K562 (cell line): ENCODE data around the gene BCO2. TPM values are rescaled to one million over a fixed set of nuclear protein-coding genes. Genes with fewer than 3 reads are reported as not detected.

Experiments used
- ATAC-seq: fragments of 200-7000 bp; cut with Tn5 transposase; 3 replicates; pipeline ENCODE4 v1.9.1; 2020; ENCODE audit warnings: moderate library complexity
- BruUV-seq: library from RNA; stranded (reverse); fragments of 400-500 nt; replicated peaks from 2 replicates; lab custom pipeline; 2021; lab: Mats Ljungman, UMichigan
- CTCF ChIA-PET: fragments of 300-600 bp; formaldehyde crosslinking; extraction: SDS; loops from one replicate; lab custom pipeline; 2021; ENCODE audit warnings: low intra/inter-chr PET ratio; lab: Yijun Ruan, JAX
- POLR2A ChIA-PET: fragments of 300-600, 350-650 bp; sonication (Branson Sonifier 250); formaldehyde crosslinking; extraction: SDS; loops from one replicate; lab custom pipeline; 2021; ENCODE audit warnings: antibody characterized with exemption, inconsistent platforms; lab: Yijun Ruan, JAX
- DNase-seq, 4 experiments: peaks; one replicate each; pipeline versions ENCODE4 v3.0.0 to v3.0.0-alpha.2; 2011 to 2018; ENCODE audit warnings: low spot score in 3 of 4, mixed read lengths in 3 of 4; ENCODE audit errors: extremely low read depth in 1 of 4
- FAIRE-seq: peaks from 2 replicates; lab custom pipeline; 2011; peaks lifted over from hg19 to GRCh38; lab: Jason Lieb, UNC
- H2AFZ ChIP-seq: 2 replicates; pipeline ENCODE4 v1.6.0; 2011; ENCODE audit warnings: low read depth, low read length, control low read depth, inconsistent platforms
- H3K27ac ChIP-seq: fragments of 200-600 bp; 3 replicates; pipeline ENCODE4 v1.8.0; 2011; ENCODE audit warnings: low read depth, mild to moderate bottlenecking, control low read depth, inconsistent platforms, low read length, moderate library complexity, mixed read lengths; ENCODE audit errors: extremely low read depth
- H3K27me3 ChIP-seq, 2 experiments: fragments of 300-600 bp in 1 of 2; 2 replicates in 1 of 2; 3 replicates in 1 of 2; pipeline versions ENCODE4 v1.6.0 to v1.8.0; 2011; ENCODE audit warnings: inconsistent platforms in 2 of 2, low read length in 2 of 2, mild to moderate bottlenecking in 1 of 2, mixed read lengths in 1 of 2, moderate library complexity in 1 of 2; ENCODE audit not compliant: control insufficient read depth in 2 of 2, insufficient read depth in 2 of 2
- H3K36me3 ChIP-seq: fragments of 300-600 bp; 3 replicates; pipeline ENCODE4 v1.8.0; 2011; ENCODE audit warnings: mild to moderate bottlenecking, low read length, inconsistent platforms; ENCODE audit not compliant: control insufficient read depth, insufficient read depth
- H3K4me1 ChIP-seq, 2 experiments: fragments of 200-600 bp in 1 of 2; replicated peaks in 1 of 2; 2 replicates in 1 of 2; 3 replicates in 1 of 2; pipeline versions ENCODE4 v1.5.1 to v1.8.0; 2011; ENCODE audit warnings: inconsistent platforms in 2 of 2, low read length in 2 of 2, mild to moderate bottlenecking in 1 of 2, mixed read lengths in 1 of 2, moderate library complexity in 1 of 2; ENCODE audit not compliant: control insufficient read depth in 2 of 2, insufficient read depth in 2 of 2
- H3K4me2 ChIP-seq: 2 replicates; pipeline ENCODE4 v1.6.1; 2011; ENCODE audit warnings: low read length, control low read depth, inconsistent platforms, mixed read lengths; ENCODE audit not compliant: insufficient read depth
- H3K4me3 ChIP-seq: fragments of 200-600 bp; sonication (generic), shearing (Covaris generic); 2 replicates; pipeline ENCODE4 v1.5.1; 2016; ENCODE audit warnings: control low read depth, inconsistent platforms
- H3K79me2 ChIP-seq: fragments of 200-600 bp; 3 replicates; pipeline ENCODE4 v1.8.0; 2011; ENCODE audit warnings: low read length, inconsistent platforms; ENCODE audit not compliant: control insufficient read depth, insufficient read depth
- H3K9ac ChIP-seq, 2 experiments: 2 replicates each; pipeline versions ENCODE4 v1.6.0 to v1.6.1; 2011; ENCODE audit warnings: low read depth in 2 of 2, low read length in 2 of 2, control low read depth in 1 of 2, inconsistent platforms in 1 of 2, mild to moderate bottlenecking in 1 of 2, mixed read lengths in 1 of 2; ENCODE audit not compliant: insufficient read depth in 1 of 2
- H3K9me1 ChIP-seq: one replicate; pipeline ENCODE4 v1.6.0; 2011; ENCODE audit warnings: inconsistent platforms, mild to moderate bottlenecking, low read length, moderate library complexity; ENCODE audit not compliant: control insufficient read depth, insufficient read depth
- H3K9me3 ChIP-seq: replicated peaks from 2 replicates; pipeline ENCODE4 v1.5.1; 2011; ENCODE audit warnings: low read depth, low read length, inconsistent platforms; ENCODE audit not compliant: control insufficient read depth, insufficient read depth
- H4K20me1 ChIP-seq: replicated peaks from 2 replicates; pipeline ENCODE4 v1.6.1; 2011; ENCODE audit warnings: low read length, inconsistent platforms, mixed read lengths; ENCODE audit not compliant: control insufficient read depth, insufficient read depth
- ETV1 ChIP-seq: fragments of 450-650 bp; conservative IDR thresholded peaks from 2 replicates; pipeline ENCODE4 v1.6.1; 2016; ENCODE audit warnings: missing genetic modification characterization, control low read depth, low read depth, missing compliant biosample characterization
- KAT2B ChIP-seq: IDR thresholded peaks from one replicate; pipeline ENCODE4 v1.6.1; 2012; ENCODE audit warnings: low read depth, mild to moderate bottlenecking, control low read depth, inconsistent platforms, low read length, moderate library complexity
- KLF13 ChIP-seq: fragments of 450-650 bp; IDR thresholded peaks from 2 replicates; pipeline ENCODE4 v1.6.1; 2016; ENCODE audit warnings: missing genetic modification characterization, low read depth, mild to moderate bottlenecking, missing compliant biosample characterization, moderate library complexity, borderline replicate concordance
- MCM5 ChIP-seq: fragments of 450-650 bp; IDR thresholded peaks from 2 replicates; pipeline ENCODE4 v1.6.1; 2016; ENCODE audit warnings: low read depth
- MEIS2 ChIP-seq: fragments of 450-650 bp; IDR thresholded peaks from 2 replicates; pipeline ENCODE4 v1.6.1; 2014; ENCODE audit warnings: mild to moderate bottlenecking; ENCODE audit not compliant: partially characterized antibody
- RBM25 ChIP-seq: fragments of 200-400 bp; formaldehyde crosslinking; IDR thresholded peaks from 2 replicates; pipeline ENCODE4 v1.6.1; 2018; ENCODE audit warnings: low read length, low read depth, moderate library complexity; ENCODE audit not compliant: severe bottlenecking
- RFX7 ChIP-seq: fragments of 250-450 bp; sonication (Bioruptor Pico); IDR thresholded peaks from 2 replicates; pipeline ENCODE4 v1.5.1; 2021; ENCODE audit warnings: mild to moderate bottlenecking
- TAF7 ChIP-seq: fragments of 450-650 bp; IDR thresholded peaks from 2 replicates; pipeline ENCODE4 v1.6.1; 2016; ENCODE audit warnings: missing genetic modification characterization, missing compliant biosample characterization
- WGBS: fragments of 100-300 bp; shearing (Covaris generic); methylation state at CpG from one replicate; pipeline ENCODE4 v1.1.6; 2016; ENCODE audit warnings: low coverage, mixed read lengths; ENCODE audit not compliant: insufficient coverage; ENCODE audit errors: missing lambda C conversion rate; 5-methylcytosine and 5-hydroxymethylcytosine counted together
- in situ Hi-C: fragments of 300-500 bp; cut with MboI; formaldehyde crosslinking; loops from 4 replicates; pipeline ENCODE4 v1.15.0; 2018; ENCODE audit warnings: inconsistent platforms, mixed read lengths
- intact Hi-C: fragments of 100-400 bp; cut with micrococcal nuclease; formaldehyde crosslinking; loops from 2 replicates; pipeline ENCODE4 v1.14.2; 2022
- polyA plus RNA-seq, 8 experiments: library from polyadenylated mRNA; depleted of rRNA in 4 of 8; stranded (reverse) in 5 of 8; unstranded in 3 of 8; fragments of >200 nt; fragmentation: Nextera tagmentation in 2 of 8; fragmentation: Illumina TruSeq in 1 of 8; extraction: Ambion mirVana in 2 of 8; extraction: Trizol in 1 of 8; gene quantifications; 2 replicates each; pipeline versions ENCODE4 v1.2.1 to v1.2.3, GENCODE V29; 2011 to 2014; ENCODE audit warnings: inconsistent platforms in 1 of 8, missing spikeins in 1 of 8
- total RNA-seq, 7 experiments: library from RNA; depleted of rRNA in 6 of 7; stranded (reverse); fragments of >200 nt in 6 of 7; fragmentation: Illumina TruSeq in 2 of 7; extraction: Trizol in 2 of 7; gene quantifications; 2 replicates each; pipeline versions ENCODE4 v1.2.1 to v1.2.3, GENCODE V29; 2011 to 2021; ENCODE audit warnings: low replicate concordance in 1 of 7
- TF ChIP-seq, protein P1 (sequence below): fragments of 250-450 bp; sonication (Bioruptor Pico); IDR thresholded peaks from 2 replicates; pipeline ENCODE4 v1.4.0; 2020; ENCODE audit warnings: mild to moderate bottlenecking, moderate library complexity, borderline replicate concordance
- TF ChIP-seq, protein P2 (sequence below): fragments of 450-650 bp; IDR thresholded peaks from 2 replicates; pipeline ENCODE4 v1.7.0; 2016; ENCODE audit warnings: borderline replicate concordance

The BCO2 gene
- total and polyA plus RNA-seq, 9 of the 15 experiments (the other 6 are each of a cell fraction or from before 2014, with no cell fraction given) = 0.21 to 1.0 (median 0.47) TPM; not detected in 1

DNA sequence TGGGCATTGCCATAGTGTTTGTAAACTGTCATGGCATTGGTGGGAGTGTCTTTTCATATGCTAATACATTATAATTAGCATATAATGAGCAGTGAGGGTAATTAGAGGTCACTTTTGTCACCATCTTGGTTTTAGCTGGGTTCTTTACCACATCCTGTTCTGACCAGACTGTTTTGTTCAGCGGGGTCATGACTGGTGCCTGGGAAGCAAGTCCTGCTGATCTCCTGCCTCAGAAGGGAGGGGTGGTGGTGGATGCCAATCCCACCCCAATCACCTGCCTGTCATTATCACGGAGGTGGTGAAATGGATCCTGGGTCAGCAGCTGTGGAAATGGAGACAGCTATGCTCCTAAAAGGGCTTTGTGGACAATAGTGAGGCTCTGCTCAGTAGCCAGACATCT, 42.6 kb upstream of the BCO2 start:
- ChIA-PET POLR2A (interaction anchor here (2.0 kb wide), 1 partner anchor 11 kb away, joined by 7 read pairs; no protein-coding TSS in a partner anchor), CTCF (no interaction called here)
- no peak for FAIRE-seq
- Histone ChIP-seq H2AFZ (no peak overlapping the region), H3K4me1 (no peaks in the 10 kb centered on the region), H3K9me1 (no peaks in the 10 kb centered on the region), H3K27me3 (no peaks in the 10 kb centered on the region), H3K36me3 (no peaks in the 10 kb centered on the region), H3K79me2 (no peaks in the 10 kb centered on the region), H3K9me3 (no peaks in the 10 kb centered on the region), H4K20me1 (no peaks in the 10 kb centered on the region), H3K4me2 (no peak overlapping the region), H3K9ac (no peak overlapping the region), H3K4me3 (no peak overlapping the region), H3K27ac (no peak overlapping the region)
- no TSS peak for BruUV-seq
- in situ Hi-C loops = no loop called here
- TF ChIP-seq ETV1 (0 out of 2 replicates have a peak, but pooled peaks have one; percentile 37), KAT2B (no peak)
- peak; percentile 32; the same call in 1 of the 3 replicates for ATAC-seq
- 8% methylated on average over 2 of the region's 2 CpGs for WGBS
- intact Hi-C loops = no loop called here
- DNase-seq = no peak

DNA sequence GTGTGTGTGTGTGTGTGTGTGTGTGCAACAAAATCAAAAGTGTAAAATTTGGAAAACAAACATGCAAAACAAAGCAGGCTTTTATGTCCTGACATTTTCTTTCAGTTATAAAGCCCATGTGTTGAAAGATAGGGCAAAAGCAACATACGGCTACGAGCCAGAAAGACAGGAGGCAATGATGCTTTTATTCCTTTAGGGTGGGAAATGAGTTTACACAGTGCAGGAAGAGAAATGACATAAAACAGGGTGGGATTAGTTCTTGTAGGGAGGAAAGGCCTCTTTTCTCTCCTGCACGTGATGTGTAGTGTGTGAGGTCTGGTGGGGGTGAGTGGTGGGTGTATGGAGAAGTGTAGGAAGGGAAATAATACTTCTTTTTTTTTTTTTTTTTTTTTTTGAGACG, 40.8 kb upstream of the BCO2 start:
- no peaks in the 10 kb centered on the region for H3K27me3 ChIP-seq
- no peaks in the 10 kb centered on the region for H3K79me2 ChIP-seq
- no peaks in the 10 kb centered on the region for H3K36me3 ChIP-seq
- no peak for FAIRE-seq
- H2AFZ ChIP-seq = no peak overlapping the region
- WGBS = 54% methylated on average over 3 of the region's 4 CpGs
- no peak for DNase-seq
- H3K4me2 ChIP-seq = no peak overlapping the region
- no TSS peak for BruUV-seq
- no peak overlapping the region for H3K9ac ChIP-seq
- POLR2A ChIA-PET = no interaction called here
- intact Hi-C loops (no loop called here), in situ Hi-C loops (no loop called here)
- no peaks in the 10 kb centered on the region for H4K20me1 ChIP-seq
- H3K27ac ChIP-seq = no peak overlapping the region
- H3K4me3 ChIP-seq = no peak overlapping the region
- no peaks in the 10 kb centered on the region for H3K9me1 ChIP-seq
- H3K9me3 ChIP-seq = no peaks in the 10 kb centered on the region
- CTCF ChIA-PET = no interaction called here
- H3K4me1 ChIP-seq = no peaks in the 10 kb centered on the region
- ATAC-seq = no peak
- TF ChIP-seq RBM25 (no peak), RFX7 (CRISPR knock-in tag) (no peak), KLF13 (tag) (no peak), TAF7 (no peak), MEIS2 (no peak), MCM5 (no peak)
- TF ChIP-seq, protein P1, sequence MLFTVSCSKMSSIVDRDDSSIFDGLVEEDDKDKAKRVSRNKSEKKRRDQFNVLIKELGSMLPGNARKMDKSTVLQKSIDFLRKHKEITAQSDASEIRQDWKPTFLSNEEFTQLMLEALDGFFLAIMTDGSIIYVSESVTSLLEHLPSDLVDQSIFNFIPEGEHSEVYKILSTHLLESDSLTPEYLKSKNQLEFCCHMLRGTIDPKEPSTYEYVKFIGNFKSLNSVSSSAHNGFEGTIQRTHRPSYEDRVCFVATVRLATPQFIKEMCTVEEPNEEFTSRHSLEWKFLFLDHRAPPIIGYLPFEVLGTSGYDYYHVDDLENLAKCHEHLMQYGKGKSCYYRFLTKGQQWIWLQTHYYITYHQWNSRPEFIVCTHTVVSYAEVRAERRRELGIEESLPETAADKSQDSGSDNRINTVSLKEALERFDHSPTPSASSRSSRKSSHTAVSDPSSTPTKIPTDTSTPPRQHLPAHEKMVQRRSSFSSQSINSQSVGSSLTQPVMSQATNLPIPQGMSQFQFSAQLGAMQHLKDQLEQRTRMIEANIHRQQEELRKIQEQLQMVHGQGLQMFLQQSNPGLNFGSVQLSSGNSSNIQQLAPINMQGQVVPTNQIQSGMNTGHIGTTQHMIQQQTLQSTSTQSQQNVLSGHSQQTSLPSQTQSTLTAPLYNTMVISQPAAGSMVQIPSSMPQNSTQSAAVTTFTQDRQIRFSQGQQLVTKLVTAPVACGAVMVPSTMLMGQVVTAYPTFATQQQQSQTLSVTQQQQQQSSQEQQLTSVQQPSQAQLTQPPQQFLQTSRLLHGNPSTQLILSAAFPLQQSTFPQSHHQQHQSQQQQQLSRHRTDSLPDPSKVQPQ = no peak
- TF ChIP-seq, protein P2, sequence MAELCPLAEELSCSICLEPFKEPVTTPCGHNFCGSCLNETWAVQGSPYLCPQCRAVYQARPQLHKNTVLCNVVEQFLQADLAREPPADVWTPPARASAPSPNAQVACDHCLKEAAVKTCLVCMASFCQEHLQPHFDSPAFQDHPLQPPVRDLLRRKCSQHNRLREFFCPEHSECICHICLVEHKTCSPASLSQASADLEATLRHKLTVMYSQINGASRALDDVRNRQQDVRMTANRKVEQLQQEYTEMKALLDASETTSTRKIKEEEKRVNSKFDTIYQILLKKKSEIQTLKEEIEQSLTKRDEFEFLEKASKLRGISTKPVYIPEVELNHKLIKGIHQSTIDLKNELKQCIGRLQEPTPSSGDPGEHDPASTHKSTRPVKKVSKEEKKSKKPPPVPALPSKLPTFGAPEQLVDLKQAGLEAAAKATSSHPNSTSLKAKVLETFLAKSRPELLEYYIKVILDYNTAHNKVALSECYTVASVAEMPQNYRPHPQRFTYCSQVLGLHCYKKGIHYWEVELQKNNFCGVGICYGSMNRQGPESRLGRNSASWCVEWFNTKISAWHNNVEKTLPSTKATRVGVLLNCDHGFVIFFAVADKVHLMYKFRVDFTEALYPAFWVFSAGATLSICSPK = no peak
